Cardiac muscle cell (in vitro differentiated cells and primary cell): ENCODE data around the gene MACROD2. TPM values are rescaled to one million over a fixed set of nuclear protein-coding genes. Genes with fewer than 3 reads are reported as not detected.

Source experiments
- DNase-seq, 2 donors: peaks; one replicate each; pipeline versions ENCODE4 v3.0.0 to v3.0.0-alpha.2; 2010 to 2017; ENCODE audit warnings: low read depth in 1 of 2, low spot score in 1 of 2
- H3K27ac ChIP-seq: fragments of 200-600 bp; sonication (generic); 2 replicates; pipeline ENCODE4 v1.5.1; 2016
- H3K27me3 ChIP-seq: fragments of 200-600 bp; sonication (generic); 2 replicates; pipeline ENCODE4 v1.6.0; 2016; ENCODE audit warnings: control low read depth
- H3K36me3 ChIP-seq: fragments of 200-600 bp; sonication (generic); 2 replicates; pipeline ENCODE4 v1.5.1; 2016; ENCODE audit warnings: control low read depth
- H3K4me1 ChIP-seq: fragments of 200-600 bp; sonication (generic); 2 replicates; pipeline ENCODE4 v1.8.1; 2017; ENCODE audit warnings: low read depth, mild to moderate bottlenecking, mixed run types
- H3K4me3 ChIP-seq: fragments of 200-600 bp; sonication (generic); 2 replicates; pipeline ENCODE4 v1.5.1; 2016; ENCODE audit warnings: mild to moderate bottlenecking
- H3K9me3 ChIP-seq: fragments of 200-600 bp; sonication (generic); 2 replicates; pipeline ENCODE4 v1.5.1; 2017; ENCODE audit warnings: low read depth, mild to moderate bottlenecking, control low read depth
- CTCF ChIP-seq: IDR thresholded peaks from 2 replicates; pipeline ENCODE4 v1.5.1; 2012; ENCODE audit warnings: low read depth, mild to moderate bottlenecking, low read length
- polyA plus RNA-seq: library from polyadenylated mRNA; unstranded; fragments of >200 nt; fragmentation: Nextera tagmentation; extraction: Ambion mirVana; gene quantifications from 2 replicates; pipeline ENCODE4 v1.2.1, GENCODE V29; 2016
- total RNA-seq: library from RNA; depleted of rRNA; stranded (reverse); fragments of >200 nt; gene quantifications from 2 replicates; pipeline ENCODE4 v1.2.3, GENCODE V29; 2016

Gene MACROD2
- total RNA-seq (6.1 and 14.4 TPM in 2 replicates), polyA plus RNA-seq (9.3 and 16.2 TPM in 2 replicates)

GRCh38 chr20:13995086-13995665 is at the start of gene MACROD2:
Gene MACROD2 (plus strand): TSS chr20:13995516.
- Histone ChIP-seq H3K4me1 (no peaks in the 10 kb centered on the region), H3K4me3 (peak within 1 kb of the TSS; percentile 77), H3K36me3 (no peaks in the 10 kb centered on the region), H3K27me3 (peaks cover 15% of the 10 kb centered on the region), H3K27ac (no peak within 1 kb of the TSS), H3K9me3 (no peaks in the 10 kb centered on the region)
- no peak for TF ChIP-seq CTCF
- peak; percentile 69 to 99 for DNase-seq

DNA sequence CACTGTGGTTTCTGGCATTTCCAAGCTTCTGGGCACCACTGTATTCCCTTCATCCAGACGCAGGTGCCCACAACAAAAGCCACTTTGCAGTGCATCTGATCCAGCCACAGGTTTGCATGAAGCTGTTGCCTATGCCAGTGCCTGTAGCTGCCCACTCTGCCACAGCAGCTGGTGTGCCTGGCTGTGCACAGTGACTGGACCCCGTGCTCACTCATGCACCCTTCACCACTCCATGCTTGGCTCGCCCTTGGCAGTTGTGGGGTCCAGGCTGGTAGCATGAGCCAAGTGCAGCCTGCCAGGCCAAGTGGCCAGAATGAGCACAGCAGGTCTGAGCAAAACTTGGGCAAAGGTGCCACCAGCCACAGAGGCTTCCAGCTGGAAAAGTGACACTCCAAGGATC is 47.6 kb upstream of the MACROD2 start:
- no peak overlapping the region for H3K27ac ChIP-seq
- no peaks in the 10 kb centered on the region for H3K36me3 ChIP-seq
- TF ChIP-seq CTCF, result no peak
- no peak for DNase-seq
- H3K27me3 ChIP-seq, result no peaks in the 10 kb centered on the region
- no peaks in the 10 kb centered on the region for H3K9me3 ChIP-seq
- no peaks in the 10 kb centered on the region for H3K4me1 ChIP-seq
- H3K4me3 ChIP-seq, result no peak overlapping the region

DNA sequence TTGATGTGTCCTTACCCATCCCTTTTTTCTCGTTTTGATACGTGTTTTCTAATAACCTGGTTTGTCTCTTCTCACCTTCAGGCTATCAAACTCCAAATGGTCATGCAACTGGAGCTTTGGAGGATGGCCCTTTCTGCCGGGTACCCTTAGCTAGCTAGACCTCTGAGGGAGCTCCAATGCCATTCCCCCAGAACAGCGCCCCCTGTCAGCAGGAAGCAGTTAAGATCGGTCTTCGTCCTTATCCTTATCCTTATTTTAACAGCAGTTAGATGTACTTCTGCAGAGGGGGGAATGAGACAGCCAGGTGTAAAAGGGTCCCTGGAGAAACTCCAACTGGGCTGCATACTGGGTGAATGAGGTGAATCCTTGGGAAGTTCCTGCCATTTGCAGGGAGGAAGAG is 42.1 kb upstream of the MACROD2 start:
- no peak for DNase-seq
- Histone ChIP-seq H3K4me3 (no peak overlapping the region), H3K36me3 (no peaks in the 10 kb centered on the region), H3K27me3 (no peaks in the 10 kb centered on the region), H3K9me3 (no peaks in the 10 kb centered on the region), H3K4me1 (no peaks in the 10 kb centered on the region), H3K27ac (no peak overlapping the region)
- TF ChIP-seq CTCF, result no peak

- Histone ChIP-seq H3K27me3 (no peaks in the 10 kb centered on the region), H3K36me3 (no peaks in the 10 kb centered on the region), H3K9me3 (no peaks in the 10 kb centered on the region), H3K27ac (no peak overlapping the region), H3K4me1 (no peaks in the 10 kb centered on the region), H3K4me3 (no peak overlapping the region)
- no peak for DNase-seq
- no peak for TF ChIP-seq CTCF
Observed at GRCh38 chr20:13960119-13960518, 35.2 kb upstream of the MACROD2 start.

DNA sequence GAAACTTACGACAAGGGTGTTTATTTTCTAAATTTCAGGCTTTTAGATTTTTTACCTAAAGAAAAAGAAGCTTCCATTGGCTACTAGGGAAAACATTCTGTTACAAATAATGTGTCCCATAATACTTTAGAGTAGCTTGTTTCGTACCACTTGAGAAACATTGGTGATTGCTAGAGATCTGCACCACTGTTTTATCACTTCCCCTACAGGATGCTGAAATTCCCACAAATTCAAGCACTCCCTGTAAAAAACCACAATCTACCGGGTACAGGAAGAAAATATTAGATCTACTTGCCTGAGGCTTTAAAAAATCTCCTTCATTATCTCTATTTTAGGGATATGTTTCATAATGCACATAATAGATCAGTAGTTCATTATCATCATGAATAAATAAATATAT is 34.8 kb upstream of the MACROD2 start:
- Histone ChIP-seq H3K36me3 (no peaks in the 10 kb centered on the region), H3K27me3 (no peaks in the 10 kb centered on the region), H3K9me3 (no peaks in the 10 kb centered on the region), H3K4me3 (no peak overlapping the region), H3K4me1 (no peaks in the 10 kb centered on the region), H3K27ac (no peak overlapping the region)
- TF ChIP-seq CTCF, result no peak
- DNase-seq, result no peak

- TF ChIP-seq CTCF, result no peak
- Histone ChIP-seq H3K27ac (no peak overlapping the region), H3K27me3 (no peaks in the 10 kb centered on the region), H3K36me3 (no peaks in the 10 kb centered on the region), H3K9me3 (no peaks in the 10 kb centered on the region), H3K4me3 (no peak overlapping the region), H3K4me1 (no peaks in the 10 kb centered on the region)
- no peak for DNase-seq
Observed at GRCh38 chr20:13984211-13984610, 11.1 kb upstream of the MACROD2 start.
